ENCODE data around the gene HJV. TPM values are rescaled to one million over a fixed set of nuclear protein-coding genes. Genes with fewer than 3 reads are reported as not detected.

HJV gene
- polyA plus RNA-seq, 3 donors = not detected

DNA sequence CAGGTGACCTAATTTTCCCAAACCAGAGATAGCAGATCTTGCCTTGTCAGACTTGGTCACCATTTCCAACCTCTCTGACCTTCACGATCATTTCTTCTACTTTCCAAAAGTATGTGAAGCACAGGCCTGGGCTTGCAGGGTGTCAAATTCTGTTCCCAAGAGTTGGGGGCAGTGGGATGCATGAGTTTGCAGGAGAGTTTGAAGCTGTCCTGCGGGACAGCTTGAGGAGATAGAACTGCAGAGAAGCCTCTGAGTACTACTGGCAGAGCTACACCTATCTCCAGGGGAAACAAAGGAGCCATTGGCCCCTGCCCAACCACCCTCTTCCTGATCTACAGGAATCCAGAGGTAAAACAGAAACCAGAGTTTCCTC lies 36.4 kb downstream of the HJV start:
- peak overlapping the region; percentile 30 for H3K9ac ChIP-seq (ENCODE audit: insufficient read depth, low read length, poor library complexity, severe bottlenecking)
- Mint-ChIP-seq H3K36me3 (peaks cover 0 to 2% of the 10 kb centered on the region in 2 donors), H3K9me3 (no peaks in the 10 kb centered on the region), H3K4me3 (peak overlapping the region; percentile 80 to 97), H3K27ac (peak overlapping the region; percentile 98 to 99 (median 99)), H3K27me3 (ENCODE audit: low read depth in 3 of 3) (no peaks in the 10 kb centered on the region), H3K4me1 (peaks cover 78% of the 10 kb centered on the region)
- DNase-seq = no peak
- H4K20me1 ChIP-seq (ENCODE audit: insufficient read depth, low read length) = peaks cover 2% of the 10 kb centered on the region
- peaks cover 19% of the 10 kb centered on the region for H3K79me2 ChIP-seq (ENCODE audit: insufficient read depth, low read length)
- WGBS (ENCODE audit: insufficient coverage) = no CpG with 5 or more reads among the region's 2 CpGs
- intact Hi-C loops (cut with micrococcal nuclease) = no loop called here
- no peaks in the 10 kb centered on the region for H3K9me3 ChIP-seq (replicated peaks in 1 of 2; ENCODE audit: control insufficient read depth in 1 of 2, insufficient read depth in 1 of 2, low read length in 2 of 2)
- H3K27me3 ChIP-seq (ENCODE audit: control insufficient read depth in 2 of 2, insufficient read depth in 2 of 2, low read length in 2 of 2) = no peaks in the 10 kb centered on the region
- peak overlapping the region; percentile 18 to 65 (median 49) for H3K4me3 ChIP-seq (replicated peaks in 1 of 3; ENCODE audit: low read depth in 2 of 3, low read length in 3 of 3)
- H3K4me1 ChIP-seq (ENCODE audit: control insufficient read depth in 1 of 2, insufficient read depth in 2 of 2, low read length in 2 of 2) = peaks cover 59 to 88% of the 10 kb centered on the region in 2 donors
- peak overlapping the region; percentile 73 for H3K4me2 ChIP-seq (replicated peaks; ENCODE audit: extremely low read depth, low read length, poor library complexity, severe bottlenecking)
- TF ChIP-seq, protein P1, sequence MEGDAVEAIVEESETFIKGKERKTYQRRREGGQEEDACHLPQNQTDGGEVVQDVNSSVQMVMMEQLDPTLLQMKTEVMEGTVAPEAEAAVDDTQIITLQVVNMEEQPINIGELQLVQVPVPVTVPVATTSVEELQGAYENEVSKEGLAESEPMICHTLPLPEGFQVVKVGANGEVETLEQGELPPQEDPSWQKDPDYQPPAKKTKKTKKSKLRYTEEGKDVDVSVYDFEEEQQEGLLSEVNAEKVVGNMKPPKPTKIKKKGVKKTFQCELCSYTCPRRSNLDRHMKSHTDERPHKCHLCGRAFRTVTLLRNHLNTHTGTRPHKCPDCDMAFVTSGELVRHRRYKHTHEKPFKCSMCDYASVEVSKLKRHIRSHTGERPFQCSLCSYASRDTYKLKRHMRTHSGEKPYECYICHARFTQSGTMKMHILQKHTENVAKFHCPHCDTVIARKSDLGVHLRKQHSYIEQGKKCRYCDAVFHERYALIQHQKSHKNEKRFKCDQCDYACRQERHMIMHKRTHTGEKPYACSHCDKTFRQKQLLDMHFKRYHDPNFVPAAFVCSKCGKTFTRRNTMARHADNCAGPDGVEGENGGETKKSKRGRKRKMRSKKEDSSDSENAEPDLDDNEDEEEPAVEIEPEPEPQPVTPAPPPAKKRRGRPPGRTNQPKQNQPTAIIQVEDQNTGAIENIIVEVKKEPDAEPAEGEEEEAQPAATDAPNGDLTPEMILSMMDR (IDR thresholded peaks at IDR 0.05) = no peak
- no peak overlapping the region for H2AFZ ChIP-seq (ENCODE audit: insufficient read depth, low read depth, low read length, poor library complexity, severe bottlenecking)
- no peaks in the 10 kb centered on the region for H3K36me3 ChIP-seq (replicated peaks in 1 of 2; ENCODE audit: control insufficient read depth in 1 of 2, insufficient read depth in 2 of 2, low read length in 2 of 2)
- H3K27ac ChIP-seq (ENCODE audit: low read depth in 1 of 2, low read length in 2 of 2) = peak overlapping the region; percentile 75 to 88

DNA sequence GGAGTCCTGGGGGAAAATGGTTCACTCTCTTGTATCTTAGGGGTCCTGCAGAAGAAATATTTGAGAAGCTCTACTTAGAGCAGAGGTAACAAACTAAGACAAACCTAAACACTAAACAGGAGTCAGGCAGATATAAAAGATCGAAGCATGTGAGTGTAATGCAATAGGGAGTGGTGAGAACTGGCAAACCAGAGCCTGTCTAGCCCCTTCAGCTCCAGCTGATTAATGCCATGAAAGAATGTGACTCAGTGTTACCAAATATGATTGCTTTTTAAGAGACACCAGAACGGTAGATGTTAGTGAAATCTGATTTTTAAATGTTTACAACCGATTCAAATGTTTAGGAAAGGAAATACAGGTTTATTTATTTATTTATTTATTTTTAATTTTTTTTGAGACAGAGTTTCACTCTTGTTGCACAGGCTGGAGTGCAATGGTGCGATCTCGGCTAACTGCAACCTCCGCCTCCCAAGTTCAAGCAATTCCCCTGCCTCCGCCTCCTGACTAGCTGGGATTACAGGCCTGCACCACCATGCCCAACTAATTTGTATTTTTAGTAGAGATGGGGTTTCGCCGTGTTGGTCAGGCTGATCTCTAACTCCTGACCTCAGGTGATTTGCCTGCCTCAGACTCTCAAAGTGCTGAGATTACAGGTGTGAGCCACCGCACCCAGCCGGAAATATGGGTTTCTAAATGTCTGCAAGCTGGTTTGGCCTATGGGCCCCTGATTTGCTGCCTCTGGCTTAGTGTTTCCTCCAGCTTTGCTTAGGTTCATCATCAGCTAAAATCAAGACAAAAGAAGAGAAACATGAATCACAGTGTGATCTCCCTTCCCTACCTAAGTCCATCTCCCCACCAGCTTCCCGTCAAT lies 37.3 kb downstream of the HJV start:
- intact Hi-C loops (cut with micrococcal nuclease) = no loop called here
- Histone ChIP-seq H3K9me3 (replicated peaks in 1 of 2; ENCODE audit: control insufficient read depth in 1 of 2, insufficient read depth in 1 of 2, low read length in 2 of 2) (no peaks in the 10 kb centered on the region), H2AFZ (ENCODE audit: insufficient read depth, low read depth, low read length, poor library complexity, severe bottlenecking) (no peak overlapping the region), H4K20me1 (ENCODE audit: insufficient read depth, low read length) (no peaks in the 10 kb centered on the region), H3K4me3 (replicated peaks in 1 of 3; ENCODE audit: low read depth in 2 of 3, low read length in 3 of 3) (peak overlapping the region in 1 of 3 experiments; percentile 65), H3K4me1 (ENCODE audit: control insufficient read depth in 1 of 2, insufficient read depth in 2 of 2, low read length in 2 of 2) (peaks cover 66 to 97% of the 10 kb centered on the region in 2 donors), H3K36me3 (replicated peaks in 1 of 2; ENCODE audit: control insufficient read depth in 1 of 2, insufficient read depth in 2 of 2, low read length in 2 of 2) (no peaks in the 10 kb centered on the region), H3K27me3 (ENCODE audit: control insufficient read depth in 2 of 2, insufficient read depth in 2 of 2, low read length in 2 of 2) (no peaks in the 10 kb centered on the region), H3K27ac (ENCODE audit: low read depth in 1 of 2, low read length in 2 of 2) (peak overlapping the region; percentile 75 to 88), H3K79me2 (ENCODE audit: insufficient read depth, low read length) (peaks cover 19% of the 10 kb centered on the region), H3K9ac (ENCODE audit: insufficient read depth, low read length, poor library complexity, severe bottlenecking) (no peak overlapping the region), H3K4me2 (replicated peaks; ENCODE audit: extremely low read depth, low read length, poor library complexity, severe bottlenecking) (peak overlapping the region; percentile 73)
- H3K4me1 Mint-ChIP-seq = peaks cover 71% of the 10 kb centered on the region
- no peaks in the 10 kb centered on the region for H3K27me3 Mint-ChIP-seq (ENCODE audit: low read depth in 3 of 3)
- no peak overlapping the region for H3K4me3 Mint-ChIP-seq
- DNase-seq = no peak
- 87% methylated on average over 3 of the region's 12 CpGs for WGBS (ENCODE audit: insufficient coverage)
- H3K27ac Mint-ChIP-seq = peak overlapping the region; percentile 98 to 99 (median 99)
- TF ChIP-seq, protein P1 (IDR thresholded peaks at IDR 0.05) = no peak
- peaks cover 0 to 2% of the 10 kb centered on the region in 2 donors for H3K36me3 Mint-ChIP-seq
- H3K9me3 Mint-ChIP-seq = no peaks in the 10 kb centered on the region
